Upper lobe of left lung (tissue), 6 donors: ENCODE data around the gene PLCB4. TPM values are rescaled to one million over a fixed set of nuclear protein-coding genes. Genes with fewer than 3 reads are reported as not detected.
A peak's percentile ranks its signal among the peaks of the same experiment; 100 is the strongest.

Experiments
- ATAC-seq, 2 donors: fragments of 200-7000 bp; cut with Tn5 transposase; one replicate each; pipeline ENCODE4 v1.9.1; 2022; ENCODE audit warnings: mild to moderate bottlenecking in 2 of 2, moderate library complexity in 2 of 2; ENCODE audit not compliant: low FRiP score in 2 of 2
- DNase-seq, 2 donors: peaks; one replicate each; pipeline ENCODE4 v3.0.0-alpha.2; 2019 to 2020
- H3K27ac ChIP-seq, 4 donors: fragments of 200-600 bp; sonication (generic); one replicate each; pipeline ENCODE4 v1.5.1; 2016 to 2019
- H3K27me3 ChIP-seq, 4 donors: fragments of 200-600 bp; sonication (generic); one replicate each; pipeline ENCODE4 v1.5.1; 2017 to 2019
- H3K36me3 ChIP-seq, 4 donors: fragments of 200-600 bp; sonication (generic); one replicate each; pipeline ENCODE4 v1.5.1; 2016 to 2019
- H3K4me1 ChIP-seq, 4 donors: fragments of 200-600 bp; sonication (generic); one replicate each; pipeline ENCODE4 v1.5.1; 2018 to 2019
- H3K4me3 ChIP-seq, 4 donors: fragments of 200-600 bp; sonication (generic); one replicate each; pipeline ENCODE4 v1.5.1; 2017 to 2019; ENCODE audit warnings: mild to moderate bottlenecking in 2 of 4, moderate library complexity in 1 of 4
- H3K9me3 ChIP-seq, 4 donors: fragments of 200-600 bp; sonication (generic); one replicate each; pipeline ENCODE4 v1.5.1; 2018 to 2019
- CTCF ChIP-seq, 6 experiments: fragments of 450-650 bp in 4 of 6; fragments of 200-600 bp in 2 of 6; sonication (generic) in 2 of 6; IDR thresholded peaks; one replicate each; pipeline ENCODE4 v1.5.1; 2016 to 2019; ENCODE audit warnings: antibody characterized with exemption in 6 of 6
- EP300 ChIP-seq, 4 donors: sonication (generic); formaldehyde crosslinking; IDR thresholded peaks; one replicate each; pipeline ENCODE4 v1.5.1; 2017; ENCODE audit warnings: antibody characterized with exemption in 4 of 4, control low read depth in 2 of 4
- POLR2A ChIP-seq, 4 donors: fragments of 450-650 bp; IDR thresholded peaks; one replicate each; pipeline ENCODE4 v1.5.1; 2016 to 2017; ENCODE audit warnings: antibody characterized with exemption in 4 of 4, mild to moderate bottlenecking in 2 of 4
- POLR2AphosphoS5 ChIP-seq, 2 donors: sonication (generic); formaldehyde crosslinking; IDR thresholded peaks; one replicate each; pipeline ENCODE4 v1.5.1; 2017; ENCODE audit warnings: antibody characterized with exemption in 2 of 2
- WGBS, 2 donors: methylation state at CpG; one replicate each; pipeline ENCODE4 v1.1.5; 2017 to 2018; 5-methylcytosine and 5-hydroxymethylcytosine counted together
- total RNA-seq, 6 donors: library from RNA; depleted of rRNA in 4 of 6; stranded (reverse); fragments of >200 nt in 4 of 6; gene quantifications; one replicate each; pipeline versions ENCODE4 v1.1.0 to v1.2.1, GENCODE V29; 2016 to 2021
- donor health status: DM: no; HTN: no; CAD: no; lungs with moderate emphysema.
- donor health status: DM: no; HTN: yes; CAD: no; lungs with severe emphysema.

Gene PLCB4
- total RNA-seq, 6 donors from 2014 or later: 5.7 to 15.2 (median 8.2) TPM

- peaks cover 7 to 23% (median 14%) of the 10 kb centered on the region in 4 donors for H3K4me1 ChIP-seq
- H3K4me3 ChIP-seq: no peak overlapping the region
- TF ChIP-seq POLR2AphosphoS5 (IDR thresholded peaks at IDR 0.05) (no peak), CTCF (IDR thresholded peaks at IDR 0.05) (no peak), POLR2A (IDR thresholded peaks at IDR 0.05) (no peak), EP300 (IDR thresholded peaks at IDR 0.05) (no peak)
- DNase-seq: no peak
- no peak overlapping the region for H3K27ac ChIP-seq
- no peaks in the 10 kb centered on the region for H3K9me3 ChIP-seq
- no peak for ATAC-seq
- WGBS, 2 donors: 8 to 9% methylated on average over 22 to 23 of the region's 23 CpGs
- H3K36me3 ChIP-seq: no peaks in the 10 kb centered on the region
- H3K27me3 ChIP-seq: peaks cover 0 to 32% (median 12%) of the 10 kb centered on the region in 4 donors
Measured at GRCh38 chr20:9508240-9508661, 439.4 kb downstream of the PLCB4 start.

- H3K4me1 ChIP-seq: peaks cover 7 to 23% (median 13%) of the 10 kb centered on the region in 4 donors
- peak in 1 of 2 donors; percentile 77 for DNase-seq
- peak in 1 of 2 donors; percentile 31 for ATAC-seq
- no peak overlapping the region for H3K27ac ChIP-seq
- 11 to 29% methylated on average over 17 to 26 of the region's 30 CpGs for WGBS, 2 donors
- H3K36me3 ChIP-seq: no peaks in the 10 kb centered on the region
- TF ChIP-seq CTCF (IDR thresholded peaks at IDR 0.05) (no peak), POLR2AphosphoS5 (IDR thresholded peaks at IDR 0.05) (no peak)
- no peak overlapping the region for H3K4me3 ChIP-seq
- H3K27me3 ChIP-seq: peaks cover 0 to 32% (median 12%) of the 10 kb centered on the region in 4 donors
- no peaks in the 10 kb centered on the region for H3K9me3 ChIP-seq
Measured at GRCh38 chr20:9508696-9509178, 439.9 kb downstream of the PLCB4 start.

GRCh38 chr20:9509246-9509645 is 440.4 kb downstream of the PLCB4 start:
- H3K36me3 ChIP-seq: no peaks in the 10 kb centered on the region
- peaks cover 0 to 32% (median 13%) of the 10 kb centered on the region in 4 donors for H3K27me3 ChIP-seq
- TF ChIP-seq POLR2A (IDR thresholded peaks at IDR 0.05): no peak
- TF ChIP-seq EP300 (IDR thresholded peaks at IDR 0.05): no peak
- TF ChIP-seq CTCF (IDR thresholded peaks at IDR 0.05): no peak
- TF ChIP-seq POLR2AphosphoS5 (IDR thresholded peaks at IDR 0.05): no peak
- WGBS, 2 donors: 38 to 43% methylated on average over 4 of the region's 4 CpGs
- peaks cover 7 to 23% (median 11%) of the 10 kb centered on the region in 4 donors for H3K4me1 ChIP-seq
- H3K9me3 ChIP-seq: no peaks in the 10 kb centered on the region
- no peak overlapping the region for H3K4me3 ChIP-seq
- DNase-seq (no peak), ATAC-seq (no peak)
- H3K27ac ChIP-seq: no peak overlapping the region

GRCh38 chr20:9510911-9511310 is 442.0 kb downstream of the PLCB4 start:
- DNase-seq: no peak
- Histone ChIP-seq H3K4me1 (peaks cover 19 to 39% (median 25%) of the 10 kb centered on the region in 4 donors), H3K36me3 (no peaks in the 10 kb centered on the region), H3K4me3 (no peak overlapping the region), H3K27ac (no peak overlapping the region), H3K9me3 (no peaks in the 10 kb centered on the region), H3K27me3 (peaks cover 0 to 44% (median 16%) of the 10 kb centered on the region in 4 donors)
- WGBS, 2 donors: 77% methylated on average over 5 of the region's 5 CpGs
- ATAC-seq: no peak
- TF ChIP-seq POLR2A (IDR thresholded peaks at IDR 0.05) (no peak), CTCF (IDR thresholded peaks at IDR 0.05) (no peak), POLR2AphosphoS5 (IDR thresholded peaks at IDR 0.05) (no peak), EP300 (IDR thresholded peaks at IDR 0.05) (no peak)

- Histone ChIP-seq H3K9me3 (no peaks in the 10 kb centered on the region), H3K27me3 (peaks cover 0 to 20% (median under 1%) of the 10 kb centered on the region in 4 donors), H3K4me1 (peaks cover 12 to 30% (median 26%) of the 10 kb centered on the region in 4 donors), H3K36me3 (no peaks in the 10 kb centered on the region), H3K27ac (no peak overlapping the region), H3K4me3 (no peak overlapping the region)
- WGBS, 2 donors: 14 to 29% methylated on average over 9 of the region's 9 CpGs
- no peak for DNase-seq
- TF ChIP-seq POLR2A (IDR thresholded peaks at IDR 0.05) (no peak), CTCF (IDR thresholded peaks at IDR 0.05) (no peak), EP300 (IDR thresholded peaks at IDR 0.05) (no peak), POLR2AphosphoS5 (IDR thresholded peaks at IDR 0.05) (no peak)
- ATAC-seq: no peak
Measured at GRCh38 chr20:9514072-9514460, 445.2 kb downstream of the PLCB4 start.
